ENCODE results near the gene CTSG.
"Not testable (repeated sequence)": the region's sequence is repeated elsewhere in the genome, so short reads cannot be mapped to it uniquely, and the experiment has no call there.

Gene CTSG

GRCh38 chr14:24535737-24536136 is 40.3 kb downstream of the CTSG start:
- no peak for DNase-seq

GRCh38 chr14:24534286-24534685 is 41.8 kb downstream of the CTSG start:
- DNase-seq: no peak

GRCh38 chr14:24525877-24526620 is 50.0 kb downstream of the CTSG start:
- not testable (repeated sequence) for DNase-seq

Data from CD4-positive, alpha-beta T cell treated with Interleukin-17A for 4 hours (primary cell).